D721Med (cell line): Measurements from ENCODE around the gene UQCC5.

Source experiments
- DNase-seq: peaks from one replicate; pipeline ENCODE4 v3.0.0; 2011; ENCODE audit warnings: low spot score; ENCODE audit not compliant: insufficient read length
- FAIRE-seq: peaks from 2 replicates; lab custom pipeline; 2011; peaks lifted over from hg19 to GRCh38; lab: Jason Lieb, UNC
- CTCF ChIP-seq: IDR thresholded peaks from 2 replicates; pipeline ENCODE4 v1.5.1; 2012; ENCODE audit warnings: mild to moderate bottlenecking, control low read depth; ENCODE audit not compliant: insufficient read depth; ENCODE audit errors: missing control alignments

The UQCC5 gene

GRCh38 chr3:52568069-52568468, 31.7 kb downstream of the UQCC5 start:
- DNase-seq (no peak), FAIRE-seq (no peak)
- TF ChIP-seq CTCF, result no peak

- DNase-seq, result no peak
- no peak for FAIRE-seq
- no peak for TF ChIP-seq CTCF
Measured at GRCh38 chr3:52570076-52570475, 33.7 kb downstream of the UQCC5 start.

DNA sequence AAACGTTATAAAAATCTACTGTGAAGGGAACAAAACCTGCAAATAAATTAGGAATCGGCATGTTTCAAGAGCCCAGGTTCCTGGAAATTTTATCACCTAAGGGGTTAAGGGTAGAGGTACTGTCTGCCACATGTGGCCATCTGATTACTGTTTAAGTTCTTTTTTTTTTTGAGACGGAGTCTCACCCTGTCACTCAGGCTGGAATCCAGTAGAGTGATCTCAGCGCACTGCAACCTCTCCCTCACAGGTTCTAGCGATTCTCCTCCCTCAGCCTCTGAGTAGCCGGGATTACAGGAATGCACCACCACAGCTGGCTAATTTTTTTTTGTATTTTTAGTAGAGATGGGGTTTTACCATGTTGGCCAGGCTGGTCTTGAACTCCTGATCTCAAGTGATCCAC, 35.8 kb downstream of the UQCC5 start:
- DNase-seq (no peak), FAIRE-seq (no peak)
- TF ChIP-seq CTCF, result no peak

DNA sequence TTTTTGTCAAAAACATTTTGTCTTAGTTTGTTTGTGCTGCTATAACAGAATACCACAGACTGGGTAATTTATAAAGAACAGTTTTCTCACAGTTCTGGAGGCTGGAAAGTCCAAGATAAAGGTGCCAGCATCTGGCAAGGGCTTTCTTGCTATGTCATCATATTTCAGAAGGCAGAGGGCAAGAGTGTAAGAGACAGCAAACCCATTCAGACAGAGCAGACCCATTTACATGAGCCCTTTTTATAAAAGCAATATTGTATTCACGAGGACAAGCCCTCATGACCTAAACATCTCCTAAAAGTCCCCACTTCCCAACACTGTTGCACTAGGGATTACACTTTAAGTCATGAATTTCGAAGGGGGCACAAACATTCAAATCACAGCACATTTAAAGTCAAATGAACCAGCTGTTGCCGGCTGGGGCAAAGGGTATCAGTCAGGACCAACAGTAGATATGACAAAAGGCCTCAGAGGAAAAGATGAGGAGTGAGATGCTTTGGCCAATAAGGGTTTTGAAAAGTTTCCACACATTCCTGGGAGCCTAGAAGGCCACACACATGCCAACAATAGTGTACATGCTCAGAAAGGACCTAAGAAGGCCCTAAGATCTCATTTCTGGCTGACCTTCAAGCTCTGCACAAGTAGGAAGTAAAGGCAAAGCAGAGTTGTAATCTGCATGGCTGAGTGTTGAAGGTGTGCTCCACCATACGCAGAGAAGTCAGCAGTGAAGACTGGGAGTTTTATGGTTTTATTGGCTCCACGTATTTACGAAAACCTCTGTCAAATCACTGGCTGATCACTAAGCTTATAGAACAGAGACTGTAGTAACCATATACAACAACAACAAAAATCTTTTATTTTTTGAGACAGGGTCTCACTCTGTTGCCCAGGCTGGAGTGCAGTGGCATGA, 37.9 kb downstream of the UQCC5 start:
- no peak for TF ChIP-seq CTCF
- FAIRE-seq (no peak), DNase-seq (no peak)
